ENCODE data around the gene METTL8. TPM values are rescaled to one million over a fixed set of nuclear protein-coding genes. Genes with fewer than 3 reads are reported as not detected.
A peak's percentile ranks its signal among the peaks of the same experiment; 100 is the strongest.

Gene METTL8
- total and polyA plus RNA-seq, 2 of the 13 experiments (the other 11 are each of a cell fraction or from before 2014, with no cell fraction given), result 18.6 to 68.2 TPM

DNA sequence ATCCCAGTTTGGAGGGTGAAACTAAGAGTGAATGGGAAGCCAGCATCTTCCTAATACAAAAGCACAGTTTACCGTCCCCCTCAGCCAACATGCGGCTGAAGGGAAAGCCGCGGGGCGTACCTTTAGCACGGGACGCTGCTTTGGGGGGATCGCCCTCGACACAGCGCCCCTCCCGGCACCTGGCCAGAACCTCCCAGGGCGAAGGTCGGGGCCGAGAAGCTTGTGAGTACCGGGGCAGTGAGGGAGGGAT, at the start of gene METTL8 (continued):
- TF ChIP-seq ZNF234 (CRISPR knock-in tag; conservative IDR thresholded peaks at IDR 0.05) (no peak), ZNF354B (CRISPR knock-in tag; IDR thresholded peaks at IDR 0.05) (no peak), ZFYVE20 (CRISPR knock-in tag; IDR thresholded peaks at IDR 0.05; ENCODE audit: borderline replicate concordance, low read depth) (no peak), ZBTB21 (CRISPR knock-in tag; IDR thresholded peaks at IDR 0.05) (no peak), KMT2B (CRISPR knock-in tag; IDR thresholded peaks at IDR 0.05) (no peak; the same call in 1 of the 2 replicates), HOXA3 (CRISPR knock-in tag; IDR thresholded peaks at IDR 0.05) (no peak), HDAC6 (IDR thresholded peaks at IDR 0.05; ENCODE audit: low read depth, low read length) (no peak), NCOA2 (CRISPR knock-in tag; IDR thresholded peaks at IDR 0.05) (peak; percentile 73), ZNF235 (CRISPR knock-in tag; IDR thresholded peaks at IDR 0.05; ENCODE audit: borderline replicate concordance) (no peak), NR3C1 (CRISPR knock-in tag; IDR thresholded peaks at IDR 0.05) (no peak), ZNF577 (CRISPR knock-in tag; IDR thresholded peaks at IDR 0.05; ENCODE audit: borderline replicate concordance, low read depth) (no peak), ZNF747 (CRISPR knock-in tag; IDR thresholded peaks at IDR 0.05; ENCODE audit: borderline replicate concordance) (no peak), PCBP2 (optimal IDR thresholded peaks at IDR 0.05; ENCODE audit: low read depth, low read length, poor library complexity, severe bottlenecking) (no peak), ZFY (CRISPR knock-in tag; IDR thresholded peaks at IDR 0.05) (no peak), SOX6 (IDR thresholded peaks at IDR 0.05) (no peak), SOX6 (CRISPR knock-in tag; IDR thresholded peaks at IDR 0.05) (peak; percentile 83), ZNF232 (CRISPR knock-in tag; IDR thresholded peaks at IDR 0.05; ENCODE audit: borderline replicate concordance) (no peak), SMARCE1 (IDR thresholded peaks at IDR 0.05; ENCODE audit: borderline replicate concordance) (no peak), CBX5 (CRISPR knock-in tag; IDR thresholded peaks at IDR 0.05; ENCODE audit: borderline replicate concordance) (peak; percentile 96; the same call in 1 of the 2 replicates)
- TF ChIP-seq, protein P1, sequence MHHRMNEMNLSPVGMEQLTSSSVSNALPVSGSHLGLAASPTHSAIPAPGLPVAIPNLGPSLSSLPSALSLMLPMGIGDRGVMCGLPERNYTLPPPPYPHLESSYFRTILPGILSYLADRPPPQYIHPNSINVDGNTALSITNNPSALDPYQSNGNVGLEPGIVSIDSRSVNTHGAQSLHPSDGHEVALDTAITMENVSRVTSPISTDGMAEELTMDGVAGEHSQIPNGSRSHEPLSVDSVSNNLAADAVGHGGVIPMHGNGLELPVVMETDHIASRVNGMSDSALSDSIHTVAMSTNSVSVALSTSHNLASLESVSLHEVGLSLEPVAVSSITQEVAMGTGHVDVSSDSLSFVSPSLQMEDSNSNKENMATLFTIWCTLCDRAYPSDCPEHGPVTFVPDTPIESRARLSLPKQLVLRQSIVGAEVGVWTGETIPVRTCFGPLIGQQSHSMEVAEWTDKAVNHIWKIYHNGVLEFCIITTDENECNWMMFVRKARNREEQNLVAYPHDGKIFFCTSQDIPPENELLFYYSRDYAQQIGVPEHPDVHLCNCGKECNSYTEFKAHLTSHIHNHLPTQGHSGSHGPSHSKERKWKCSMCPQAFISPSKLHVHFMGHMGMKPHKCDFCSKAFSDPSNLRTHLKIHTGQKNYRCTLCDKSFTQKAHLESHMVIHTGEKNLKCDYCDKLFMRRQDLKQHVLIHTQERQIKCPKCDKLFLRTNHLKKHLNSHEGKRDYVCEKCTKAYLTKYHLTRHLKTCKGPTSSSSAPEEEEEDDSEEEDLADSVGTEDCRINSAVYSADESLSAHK (CRISPR knock-in tag; IDR thresholded peaks at IDR 0.05; ENCODE audit: borderline replicate concordance), result 0 out of 2 replicates have a peak, but pooled peaks have one; percentile 20
- TF ChIP-seq, protein P2, sequence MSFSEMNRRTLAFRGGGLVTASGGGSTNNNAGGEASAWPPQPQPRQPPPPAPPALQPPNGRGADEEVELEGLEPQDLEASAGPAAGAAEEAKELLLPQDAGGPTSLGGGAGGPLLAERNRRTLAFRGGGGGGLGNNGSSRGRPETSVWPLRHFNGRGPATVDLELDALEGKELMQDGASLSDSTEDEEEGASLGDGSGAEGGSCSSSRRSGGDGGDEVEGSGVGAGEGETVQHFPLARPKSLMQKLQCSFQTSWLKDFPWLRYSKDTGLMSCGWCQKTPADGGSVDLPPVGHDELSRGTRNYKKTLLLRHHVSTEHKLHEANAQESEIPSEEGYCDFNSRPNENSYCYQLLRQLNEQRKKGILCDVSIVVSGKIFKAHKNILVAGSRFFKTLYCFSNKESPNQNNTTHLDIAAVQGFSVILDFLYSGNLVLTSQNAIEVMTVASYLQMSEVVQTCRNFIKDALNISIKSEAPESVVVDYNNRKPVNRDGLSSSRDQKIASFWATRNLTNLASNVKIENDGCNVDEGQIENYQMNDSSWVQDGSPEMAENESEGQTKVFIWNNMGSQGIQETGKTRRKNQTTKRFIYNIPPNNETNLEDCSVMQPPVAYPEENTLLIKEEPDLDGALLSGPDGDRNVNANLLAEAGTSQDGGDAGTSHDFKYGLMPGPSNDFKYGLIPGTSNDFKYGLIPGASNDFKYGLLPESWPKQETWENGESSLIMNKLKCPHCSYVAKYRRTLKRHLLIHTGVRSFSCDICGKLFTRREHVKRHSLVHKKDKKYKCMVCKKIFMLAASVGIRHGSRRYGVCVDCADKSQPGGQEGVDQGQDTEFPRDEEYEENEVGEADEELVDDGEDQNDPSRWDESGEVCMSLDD (CRISPR knock-in tag; IDR thresholded peaks at IDR 0.05; ENCODE audit: borderline replicate concordance), result peak; percentile 97; the same call in 1 of the 2 replicates
- TF ChIP-seq, protein P3, sequence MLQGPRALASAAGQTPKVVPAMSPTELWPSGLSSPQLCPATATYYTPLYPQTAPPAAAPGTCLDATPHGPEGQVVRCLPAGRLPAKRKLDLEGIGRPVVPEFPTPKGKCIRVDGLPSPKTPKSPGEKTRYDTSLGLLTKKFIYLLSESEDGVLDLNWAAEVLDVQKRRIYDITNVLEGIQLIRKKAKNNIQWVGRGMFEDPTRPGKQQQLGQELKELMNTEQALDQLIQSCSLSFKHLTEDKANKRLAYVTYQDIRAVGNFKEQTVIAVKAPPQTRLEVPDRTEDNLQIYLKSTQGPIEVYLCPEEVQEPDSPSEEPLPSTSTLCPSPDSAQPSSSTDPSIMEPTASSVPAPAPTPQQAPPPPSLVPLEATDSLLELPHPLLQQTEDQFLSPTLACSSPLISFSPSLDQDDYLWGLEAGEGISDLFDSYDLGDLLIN (CRISPR knock-in tag; IDR thresholded peaks at IDR 0.05; ENCODE audit: borderline replicate concordance), result no peak
- TF ChIP-seq, protein P4, sequence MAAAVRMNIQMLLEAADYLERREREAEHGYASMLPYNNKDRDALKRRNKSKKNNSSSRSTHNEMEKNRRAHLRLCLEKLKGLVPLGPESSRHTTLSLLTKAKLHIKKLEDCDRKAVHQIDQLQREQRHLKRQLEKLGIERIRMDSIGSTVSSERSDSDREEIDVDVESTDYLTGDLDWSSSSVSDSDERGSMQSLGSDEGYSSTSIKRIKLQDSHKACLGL (CRISPR knock-in tag; IDR thresholded peaks at IDR 0.05), result no peak
- TF ChIP-seq, protein P5, sequence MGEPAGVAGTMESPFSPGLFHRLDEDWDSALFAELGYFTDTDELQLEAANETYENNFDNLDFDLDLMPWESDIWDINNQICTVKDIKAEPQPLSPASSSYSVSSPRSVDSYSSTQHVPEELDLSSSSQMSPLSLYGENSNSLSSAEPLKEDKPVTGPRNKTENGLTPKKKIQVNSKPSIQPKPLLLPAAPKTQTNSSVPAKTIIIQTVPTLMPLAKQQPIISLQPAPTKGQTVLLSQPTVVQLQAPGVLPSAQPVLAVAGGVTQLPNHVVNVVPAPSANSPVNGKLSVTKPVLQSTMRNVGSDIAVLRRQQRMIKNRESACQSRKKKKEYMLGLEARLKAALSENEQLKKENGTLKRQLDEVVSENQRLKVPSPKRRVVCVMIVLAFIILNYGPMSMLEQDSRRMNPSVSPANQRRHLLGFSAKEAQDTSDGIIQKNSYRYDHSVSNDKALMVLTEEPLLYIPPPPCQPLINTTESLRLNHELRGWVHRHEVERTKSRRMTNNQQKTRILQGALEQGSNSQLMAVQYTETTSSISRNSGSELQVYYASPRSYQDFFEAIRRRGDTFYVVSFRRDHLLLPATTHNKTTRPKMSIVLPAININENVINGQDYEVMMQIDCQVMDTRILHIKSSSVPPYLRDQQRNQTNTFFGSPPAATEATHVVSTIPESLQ (CRISPR knock-in tag; conservative IDR thresholded peaks at IDR 0.05), result no peak; the same call in 1 of the 2 replicates

Data from HepG2 (cell line).